Dedifferentiated amniotic fluid mesenchymal stem cell (primary cell): Measurements from ENCODE around the gene GNAT3.

Experiments used
- DNase-seq: peaks from one replicate; pipeline ENCODE4 v3.0.0-alpha.2; 2016; ENCODE audit errors: extremely low spot score

The GNAT3 gene

DNA sequence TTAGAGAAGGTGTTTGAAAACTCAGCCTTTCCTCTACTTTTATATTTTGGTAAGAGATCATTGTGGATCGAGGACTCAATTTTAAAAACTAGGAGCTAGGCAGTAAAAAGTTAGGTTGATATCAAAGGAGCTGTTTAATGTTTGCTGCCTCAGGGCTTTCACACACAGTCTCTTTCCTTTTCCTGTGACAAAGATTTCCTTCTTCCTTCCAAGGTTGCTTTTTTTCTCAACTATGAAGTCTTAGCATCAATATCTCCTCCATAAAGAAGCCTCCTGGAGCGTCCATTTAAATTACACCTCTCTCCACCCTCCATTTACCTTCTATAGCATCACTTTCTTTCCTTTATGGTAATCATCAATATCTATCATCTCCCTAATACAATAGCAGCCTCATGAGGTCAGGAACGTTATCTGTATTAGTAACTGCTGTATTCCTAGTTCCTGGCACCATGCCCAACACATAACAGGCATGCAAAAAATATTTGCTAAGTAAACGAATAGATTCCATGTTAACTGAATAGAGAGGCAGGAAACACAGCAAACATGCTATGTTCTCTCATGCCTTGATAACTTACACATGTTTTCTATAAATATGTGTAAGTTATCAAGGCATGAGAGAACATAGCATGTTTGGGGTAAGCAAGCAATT is 48.5 kb downstream of the GNAT3 start:
- no peak for DNase-seq

DNA sequence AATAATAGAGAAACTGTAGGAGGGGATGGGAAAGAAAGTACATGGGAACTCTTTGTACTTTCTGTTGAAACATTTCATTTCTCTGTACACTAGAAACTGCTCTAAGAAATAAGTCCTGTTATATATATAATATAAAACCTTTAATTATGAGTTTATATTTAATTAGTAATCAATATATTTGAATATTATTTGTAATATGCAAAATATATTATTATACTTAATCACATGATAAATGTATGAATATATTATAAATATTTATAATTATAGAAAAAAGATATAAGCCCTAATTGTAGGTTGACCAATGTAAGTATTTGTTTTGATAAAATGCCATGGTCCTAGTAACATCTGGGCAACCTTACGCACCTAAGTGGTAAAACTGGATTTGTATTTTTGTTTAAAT is 51.0 kb downstream of the GNAT3 start:
- DNase-seq, result no peak

DNA sequence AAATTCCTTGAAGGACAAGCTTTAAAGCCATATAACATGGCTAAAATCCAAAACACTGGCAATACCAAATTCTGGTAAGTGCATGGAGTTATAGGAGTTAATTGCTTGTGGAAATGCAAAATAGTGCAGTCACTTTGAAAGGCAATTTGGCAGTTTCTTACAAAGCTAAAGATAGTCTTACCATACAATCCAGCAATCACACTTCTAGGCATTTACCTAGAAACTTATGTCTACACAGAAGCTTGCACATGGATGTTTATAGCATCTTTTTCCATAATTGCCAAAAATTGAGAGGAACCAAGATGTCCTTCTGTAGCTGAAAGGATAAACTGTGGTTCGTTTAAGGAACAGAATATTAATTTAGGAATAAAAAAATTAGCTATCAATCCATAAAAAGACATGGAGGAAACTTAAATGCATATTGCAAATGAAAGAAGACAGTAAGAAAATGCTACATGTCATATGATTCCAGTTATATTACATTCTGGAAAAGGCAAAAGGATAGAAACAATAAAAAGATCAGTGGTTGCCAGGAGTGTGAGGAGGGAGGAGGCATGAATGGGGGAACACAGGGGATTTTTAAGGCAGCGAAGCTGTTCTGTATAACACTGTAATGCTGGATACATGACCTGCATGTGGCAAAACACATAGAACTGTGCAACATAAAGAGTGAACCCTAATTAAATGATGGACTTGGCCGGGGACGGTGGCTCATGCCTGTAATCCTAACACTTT is 51.9 kb downstream of the GNAT3 start:
- no peak for DNase-seq

DNA sequence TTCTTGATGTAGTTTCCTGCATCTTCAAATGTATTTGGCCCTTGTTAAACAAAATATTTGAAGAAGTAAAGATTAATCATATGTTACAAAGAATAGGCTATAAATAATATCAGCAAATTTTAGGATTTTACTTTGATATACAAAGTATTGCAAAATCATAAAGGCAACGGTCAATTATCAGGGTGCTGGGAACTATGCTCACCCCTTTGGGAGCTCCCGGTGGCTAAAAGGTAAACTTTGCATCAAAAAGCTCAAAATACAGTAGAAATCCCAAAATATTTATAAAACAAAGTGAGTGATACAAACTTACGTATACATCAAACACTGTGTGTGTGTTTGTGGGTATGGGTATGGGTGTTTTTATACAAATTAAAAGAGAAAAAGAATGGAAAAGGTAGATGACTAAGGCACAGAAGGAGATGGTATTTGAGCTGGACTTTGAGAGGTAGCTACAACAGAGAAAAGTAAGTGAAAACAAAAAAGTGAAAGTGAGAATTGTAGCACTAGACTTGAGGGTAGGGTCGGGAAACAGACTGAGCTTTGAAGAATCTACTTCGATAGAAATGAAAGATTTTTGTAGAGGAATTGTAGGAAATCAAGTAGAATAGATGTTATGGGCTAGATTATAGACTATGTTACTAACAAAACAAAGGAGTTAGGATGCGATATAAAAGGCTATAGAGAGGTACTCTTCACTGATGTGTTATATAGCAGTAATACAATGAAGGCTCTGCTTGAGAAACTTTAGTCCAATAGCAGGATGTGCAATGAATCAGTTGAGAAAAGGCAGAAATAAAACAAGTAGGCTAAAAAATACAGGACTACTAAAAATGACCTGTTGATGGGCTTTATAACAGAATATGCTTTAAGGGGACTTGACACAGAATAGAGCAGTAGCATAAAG is 52.8 kb downstream of the GNAT3 start:
- no peak for DNase-seq

DNA sequence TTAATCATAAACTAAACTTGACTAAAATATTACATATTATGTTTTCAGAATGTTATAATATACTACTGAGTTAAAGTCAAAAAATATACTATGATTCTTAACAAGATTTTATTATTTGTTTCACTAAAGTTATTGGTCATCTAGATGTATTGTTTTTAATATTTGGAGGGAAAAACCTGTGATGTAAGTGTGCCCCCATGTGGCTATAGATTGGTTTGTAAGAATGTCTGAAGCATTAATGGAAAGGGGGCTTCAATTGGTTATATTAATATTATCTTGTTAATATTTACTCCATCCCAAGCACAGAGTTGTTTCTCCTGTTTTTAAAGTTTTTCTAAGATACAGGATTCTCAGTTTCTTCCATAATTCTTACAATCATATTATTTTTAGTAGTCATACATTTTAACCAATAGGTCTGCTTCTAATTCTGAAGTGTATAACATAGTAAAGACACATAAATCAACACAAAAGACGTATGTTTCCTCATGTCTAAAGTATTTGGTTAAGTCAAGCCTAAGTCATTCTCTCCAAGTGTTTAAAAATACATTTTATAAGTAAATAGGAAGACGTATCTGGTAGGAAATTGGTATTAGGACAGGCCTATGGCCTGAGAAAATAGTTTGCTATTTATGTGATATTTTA is 58.0 kb downstream of the GNAT3 start:
- peak; percentile 53 for DNase-seq

DNA sequence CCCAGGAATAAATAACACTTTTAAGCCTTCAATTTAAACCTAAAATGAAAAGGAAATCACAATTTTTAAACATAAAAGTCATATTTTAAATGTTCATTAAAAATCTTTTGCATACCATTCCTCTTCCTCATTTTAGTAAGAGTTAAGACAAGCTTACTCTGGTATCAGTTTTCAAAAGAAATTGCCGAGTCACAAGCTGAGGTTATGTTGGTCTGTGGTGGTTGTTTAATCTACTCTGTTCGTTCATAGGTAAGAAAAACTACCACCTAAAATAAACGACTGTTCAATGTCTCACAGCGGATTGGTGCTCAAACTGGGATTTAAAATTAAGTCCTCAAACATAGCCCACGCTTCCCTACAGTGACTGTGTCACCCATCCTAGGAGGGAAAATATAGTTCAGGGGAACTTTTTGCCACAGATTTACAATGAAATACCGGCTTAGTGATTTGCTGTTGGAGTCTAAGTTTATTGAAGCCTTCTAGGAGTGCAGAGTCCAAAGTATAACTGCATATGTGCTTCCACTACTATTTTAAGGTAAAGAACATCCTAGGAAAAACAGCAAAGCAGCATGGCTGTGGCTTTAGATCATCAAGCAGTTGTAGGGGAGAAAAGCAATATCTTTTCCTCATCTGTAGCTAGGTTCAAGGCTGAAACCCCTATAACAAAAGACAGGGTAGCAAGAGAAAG is 61.1 kb downstream of the GNAT3 start:
- peak; percentile 51 for DNase-seq

DNA sequence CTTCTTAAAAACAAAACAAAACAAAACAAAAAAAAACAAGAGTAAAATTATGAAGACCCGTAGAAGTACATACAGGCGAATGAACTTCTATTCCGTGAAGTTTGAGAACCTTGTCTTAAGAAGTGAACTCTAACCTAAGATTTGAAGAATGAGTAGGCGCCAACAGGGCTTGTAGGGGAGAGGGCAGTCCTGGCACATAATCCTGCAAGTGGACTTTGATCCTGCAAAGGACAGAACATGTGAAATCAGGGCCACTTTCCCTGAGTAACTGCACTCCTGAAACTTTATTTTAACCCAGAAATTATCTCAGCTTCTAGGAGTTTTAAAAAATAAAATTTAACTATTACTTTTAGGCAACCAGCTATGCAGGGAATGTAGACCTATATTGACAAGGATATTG is 62.0 kb downstream of the GNAT3 start:
- no peak for DNase-seq

DNA sequence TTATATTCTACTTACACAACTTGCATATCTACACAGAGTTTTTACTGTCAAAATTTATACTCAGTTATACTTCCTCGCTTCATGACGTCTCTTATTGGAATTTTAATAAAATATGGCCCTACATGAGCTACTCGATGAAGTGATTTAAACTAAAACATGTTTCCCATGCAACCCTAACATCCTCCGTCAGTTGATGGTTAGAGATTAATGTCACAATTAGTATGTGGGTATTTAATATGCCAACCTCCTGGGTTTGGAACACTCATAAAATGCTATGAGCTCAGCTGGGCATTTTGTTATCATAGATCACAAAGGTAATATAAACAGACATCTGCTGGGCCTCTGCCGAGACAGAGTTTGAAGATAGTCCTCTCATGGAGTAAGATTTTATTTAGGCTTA is 66.5 kb downstream of the GNAT3 start:
- DNase-seq, result no peak

DNA sequence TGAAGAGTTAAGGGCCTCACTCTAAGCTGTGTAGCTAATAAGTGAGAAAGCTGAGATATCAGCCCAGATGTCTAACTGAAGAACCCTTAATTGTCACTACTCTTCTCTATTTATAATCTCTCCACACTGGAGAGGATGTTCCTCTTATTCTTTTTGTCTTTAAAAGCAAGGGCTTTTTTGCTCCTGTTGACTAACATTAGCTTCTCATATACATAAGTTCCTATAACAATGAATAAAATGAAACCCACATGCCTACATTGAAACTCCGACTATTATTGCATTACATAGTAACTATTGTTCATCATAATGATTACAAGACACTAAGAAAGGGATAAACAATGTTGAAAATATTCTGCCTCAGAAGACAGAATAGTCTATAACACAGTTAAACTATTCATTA is 67.1 kb downstream of the GNAT3 start:
- no peak for DNase-seq

DNA sequence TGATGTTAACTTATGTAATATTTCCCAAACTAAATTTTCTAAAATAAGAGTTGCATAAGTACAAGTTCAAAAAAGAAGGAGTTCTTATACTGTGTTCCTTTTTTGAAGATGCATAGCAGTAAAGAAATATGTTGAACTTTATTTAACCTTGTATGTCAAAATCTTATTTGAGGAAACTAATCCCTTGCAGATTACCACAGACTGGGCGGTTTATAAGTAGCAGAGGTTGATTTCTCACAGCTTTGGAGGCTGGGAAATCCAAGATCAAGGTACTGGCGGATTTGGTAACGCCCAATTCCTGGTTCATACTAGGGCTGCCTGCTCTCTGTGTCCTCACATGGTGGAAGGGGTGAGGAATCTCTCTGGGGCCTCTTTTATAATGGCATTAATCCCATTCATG is 68.5 kb downstream of the GNAT3 start:
- DNase-seq, result no peak

DNA sequence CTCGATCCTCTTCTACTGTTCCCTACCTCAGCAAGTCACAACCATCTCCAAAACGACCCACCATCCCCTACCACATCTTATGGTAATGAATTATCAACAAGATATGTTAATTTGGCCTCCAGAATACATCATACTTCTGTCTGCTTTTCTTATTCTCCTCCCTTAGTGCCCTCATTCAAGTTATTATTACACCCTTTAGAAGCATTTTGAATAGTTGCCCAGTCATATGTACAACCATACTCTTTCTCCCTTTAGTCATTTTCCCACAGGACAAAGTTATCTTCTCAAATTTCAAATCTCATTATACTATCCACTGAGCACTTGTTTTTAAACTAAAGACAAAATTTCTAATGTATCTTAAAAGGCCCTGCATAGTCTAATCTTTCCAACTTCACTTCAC is 71.0 kb downstream of the GNAT3 start:
- peak; percentile 27 for DNase-seq

DNA sequence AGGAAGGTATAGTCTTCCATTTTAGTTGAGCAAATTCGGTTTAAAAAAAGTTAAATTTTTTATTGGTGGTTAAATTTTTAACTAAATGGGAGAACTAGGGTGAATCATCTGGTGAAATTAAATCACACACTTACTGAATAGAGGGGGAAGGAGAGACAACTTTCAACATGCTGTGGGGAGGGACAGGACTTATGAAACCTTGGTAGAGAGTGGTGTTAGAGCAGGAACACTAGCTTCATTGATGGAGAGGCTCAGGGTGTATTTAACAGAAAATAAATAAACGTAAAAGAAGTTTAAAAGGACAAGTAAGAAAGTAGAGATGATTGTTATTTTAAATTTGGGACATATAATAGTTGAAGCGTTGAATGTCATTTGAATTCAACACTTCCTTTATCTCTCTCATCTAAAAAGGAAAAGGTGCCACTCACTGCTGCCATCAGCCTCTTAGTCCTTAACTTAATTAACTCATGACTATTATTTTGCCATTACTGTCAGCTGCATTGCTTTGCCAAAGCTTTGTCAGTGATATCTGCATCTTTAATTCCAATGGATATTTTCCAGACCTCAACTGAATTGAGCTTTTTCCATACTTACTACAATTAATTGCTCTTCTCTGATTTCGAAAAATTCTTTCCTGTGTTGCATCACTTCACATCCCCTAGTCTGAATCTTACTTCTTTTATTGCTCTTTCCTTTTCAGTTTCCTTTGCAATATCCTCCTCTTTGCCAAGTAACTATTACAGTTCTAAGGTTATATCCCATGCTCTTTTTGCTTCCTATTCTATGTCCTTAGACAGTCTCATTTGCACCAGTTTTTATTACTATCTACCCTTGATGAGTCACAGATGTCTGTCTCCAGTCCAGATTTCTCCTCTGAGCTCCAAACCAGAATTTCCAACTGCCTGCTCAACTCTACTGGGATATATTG is 71.7 kb downstream of the GNAT3 start:
- peak; percentile 58 for DNase-seq

DNA sequence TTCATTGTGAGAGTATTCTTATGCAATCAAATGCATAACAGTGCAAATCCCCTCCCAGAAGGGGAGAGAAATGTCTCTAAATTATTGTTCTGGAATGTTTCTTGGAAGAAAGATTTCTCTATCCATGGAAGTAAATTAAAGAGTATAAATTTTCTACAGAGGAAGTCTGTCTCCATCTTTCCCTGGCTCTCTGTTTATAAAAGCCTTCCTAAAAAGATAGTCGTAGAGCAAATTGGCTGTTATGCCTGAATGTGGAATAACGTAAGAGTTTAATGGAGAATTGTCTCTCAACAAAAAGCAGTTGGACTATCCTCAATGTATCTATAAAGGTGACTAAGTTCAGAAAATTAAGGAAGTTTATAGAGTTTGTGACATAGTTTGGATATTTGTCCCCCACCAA is 76.3 kb downstream of the GNAT3 start:
- no peak for DNase-seq

DNA sequence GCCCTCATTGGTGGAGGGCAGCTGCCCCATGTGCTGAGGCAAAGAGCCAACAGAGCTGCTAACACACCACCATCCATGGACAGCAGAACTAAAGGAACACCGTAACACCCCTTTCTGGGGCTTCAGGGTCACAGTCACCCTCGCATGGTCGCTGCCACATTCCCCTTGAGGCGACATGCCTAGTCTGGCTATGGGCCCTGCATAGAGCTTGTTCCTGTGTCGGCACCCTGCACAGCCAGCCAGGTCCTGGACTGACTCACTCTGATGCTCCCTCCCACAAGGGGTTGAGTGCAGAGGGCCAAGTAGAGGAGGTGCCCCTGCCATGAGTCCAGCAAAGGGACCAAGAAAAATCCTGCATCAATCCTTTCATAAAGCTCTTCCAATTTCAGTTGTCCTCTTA is 77.8 kb downstream of the GNAT3 start:
- no peak for DNase-seq

DNA sequence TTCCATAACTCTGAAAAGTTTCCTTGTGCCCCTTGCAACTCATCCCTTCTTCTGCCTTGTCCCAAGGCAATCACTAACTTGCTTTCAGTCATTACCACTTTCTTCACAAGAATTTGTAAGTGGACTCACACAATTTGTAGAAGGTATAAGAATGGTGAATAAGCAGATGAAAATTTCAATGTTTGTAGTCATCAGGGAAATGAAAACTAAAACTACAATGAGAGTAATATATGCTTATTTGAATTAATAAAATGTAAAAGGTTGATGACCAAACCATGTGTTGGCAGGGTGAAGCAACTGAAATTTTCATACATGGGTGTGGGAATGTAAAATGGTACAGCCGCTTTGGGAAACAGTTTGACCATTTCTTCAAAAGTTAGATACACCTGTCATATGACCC is 79.7 kb downstream of the GNAT3 start:
- DNase-seq, result no peak

DNA sequence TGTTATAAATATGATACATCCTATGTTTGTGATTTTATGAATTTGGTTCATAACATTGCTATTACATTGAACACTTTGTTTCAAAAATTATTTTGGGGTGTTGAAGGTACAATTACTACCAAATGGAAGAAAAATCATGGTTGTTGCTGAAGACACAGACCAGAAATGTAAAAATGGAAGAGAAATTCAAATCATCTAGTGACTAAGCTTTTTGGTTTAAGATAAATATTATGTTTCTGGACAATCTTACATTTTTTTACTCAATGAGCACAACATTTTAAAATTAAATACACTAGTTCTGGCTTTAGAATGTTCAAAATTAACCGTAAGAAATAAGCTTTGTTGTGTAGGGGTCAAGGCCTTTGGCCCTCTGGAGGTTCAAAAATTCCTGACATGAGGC is 82.7 kb downstream of the GNAT3 start:
- DNase-seq, result no peak

DNA sequence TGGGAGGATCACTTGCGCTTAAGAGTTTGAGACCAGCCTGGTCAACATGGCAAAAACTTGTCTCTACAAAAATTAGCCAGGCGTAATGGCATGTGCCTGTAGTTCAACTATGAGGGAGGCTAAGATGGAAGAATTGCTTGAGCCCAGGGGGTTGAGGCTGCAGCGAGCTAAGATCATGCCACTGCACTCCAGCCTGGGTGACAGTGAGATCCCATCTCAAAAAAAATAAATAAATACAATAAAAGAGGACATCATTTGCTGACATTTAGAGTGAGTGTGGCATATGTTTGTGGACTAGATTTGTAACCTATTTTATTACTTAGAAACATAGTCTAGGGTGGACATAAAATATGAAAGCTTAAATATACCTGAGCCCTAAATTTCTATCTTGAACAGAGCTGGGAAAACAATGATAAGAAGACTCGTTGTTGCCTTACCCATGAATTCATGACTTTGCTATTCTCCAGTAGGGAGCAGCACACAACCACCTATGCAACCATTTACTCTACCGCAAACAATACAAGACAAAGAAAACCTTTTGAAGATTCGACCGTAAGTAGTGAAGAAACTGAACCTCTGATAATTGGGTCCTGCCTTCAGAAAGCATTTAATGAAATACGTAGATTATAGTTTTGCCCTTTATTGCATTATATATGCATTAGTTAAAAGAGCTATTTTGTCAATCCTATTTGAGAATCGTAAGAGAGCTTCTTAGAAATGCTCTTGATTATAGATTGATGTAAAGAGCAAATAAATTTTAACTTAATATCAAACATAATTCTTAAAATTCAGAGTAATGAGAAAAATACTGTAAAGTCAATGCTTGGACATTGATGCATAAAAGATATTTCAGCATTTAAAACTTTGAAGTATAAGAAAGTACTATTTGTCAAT is 83.5 kb downstream of the GNAT3 start:
- DNase-seq, result peak; percentile 80

DNA sequence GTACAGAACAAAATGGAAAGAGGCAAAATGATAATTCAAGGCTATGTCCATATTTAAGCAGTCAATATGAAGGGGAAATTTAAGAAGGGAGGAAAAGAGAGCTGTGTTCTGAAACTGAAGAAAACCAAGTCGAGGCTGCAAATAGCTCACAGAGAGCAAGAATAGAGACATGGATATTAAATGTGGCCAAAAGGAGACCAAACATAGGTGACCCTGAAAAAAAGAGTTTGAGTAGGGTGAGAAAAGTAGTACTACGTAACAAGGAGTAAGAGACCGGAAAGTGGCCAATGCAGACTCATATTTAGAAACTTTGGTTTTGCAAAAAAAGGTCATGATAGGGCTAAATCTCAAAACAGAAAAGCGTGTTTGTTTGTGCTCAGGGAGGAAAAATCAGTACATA is 84.6 kb downstream of the GNAT3 start:
- DNase-seq, result no peak

DNA sequence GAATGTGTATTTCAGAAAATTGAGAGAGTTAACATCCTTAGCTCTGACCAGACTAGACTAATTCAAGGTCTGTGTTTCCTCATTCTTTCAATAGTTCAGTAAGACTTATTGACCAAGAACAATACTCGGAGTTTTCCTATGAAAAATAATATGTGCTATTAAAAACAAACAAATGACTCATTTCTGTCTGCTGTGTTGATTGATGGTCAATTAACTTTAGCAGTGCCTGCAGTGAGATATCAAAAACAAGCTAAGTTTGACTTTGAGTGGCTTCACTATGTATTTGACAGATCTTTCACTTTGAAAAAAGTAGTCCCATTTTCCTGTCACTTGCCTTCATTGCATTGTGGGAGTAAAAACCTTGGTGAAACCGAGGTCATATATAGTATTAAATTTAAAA is 91.0 kb downstream of the GNAT3 start:
- DNase-seq, result no peak
